HG02840 (cell line): ENCODE data around the gene SLC35C1.

ENCODE experiments used
- ATAC-seq: cut with Tn5 transposase; IDR thresholded peaks from one replicate; pipeline ENCODE4 v1.9.1; 2021; ENCODE audit warnings: mild to moderate bottlenecking, moderate library complexity, moderate number of reproducible peaks; ENCODE audit not compliant: unreplicated experiment, low FRiP score

The SLC35C1 gene

GRCh38 chr11:45860764-45861510, 56.0 kb downstream of the SLC35C1 start:
- ATAC-seq = no peak
